Prostate gland (tissue), 2 donors: Measurements from ENCODE around the gene ADAMTS3. TPM values are rescaled to one million over a fixed set of nuclear protein-coding genes. Genes with fewer than 3 reads are reported as not detected.

Source experiments
- DNase-seq: peaks from one replicate; pipeline ENCODE4 v3.0.0-alpha.2; 2019; ENCODE audit warnings: low spot score
- H3K27ac ChIP-seq, 2 donors: fragments of 200-600 bp; sonication (generic); 2 replicates each; pipeline ENCODE4 v1.5.1; 2017 to 2019
- H3K27me3 ChIP-seq: fragments of 200-600 bp; sonication (generic); replicated peaks from 2 replicates; pipeline ENCODE4 v1.5.1; 2019; ENCODE audit not compliant: insufficient read depth
- H3K36me3 ChIP-seq, 2 donors: fragments of 200-600 bp; sonication (generic); 1 replicate in 1 of 2; 2 replicates in 1 of 2; pipeline versions ENCODE4 v1.5.1 to v1.8.1; 2017 to 2019
- H3K4me1 ChIP-seq: fragments of 200-600 bp; sonication (generic); replicated peaks from 2 replicates; pipeline ENCODE4 v1.5.1; 2019
- H3K4me3 ChIP-seq, 2 donors: fragments of 200-600 bp; sonication (generic); 2 replicates each; pipeline ENCODE4 v1.5.1; 2017 to 2019
- H3K9me3 ChIP-seq: fragments of 200-600 bp; sonication (generic); 2 replicates; pipeline ENCODE4 v1.5.1; 2017
- CTCF ChIP-seq, 4 experiments: fragments of 200-600 bp in 2 of 4; fragments of 450-650 bp in 2 of 4; sonication (generic) in 2 of 4; IDR thresholded peaks; 1 replicate in 3 of 4; 2 replicates in 1 of 4; pipeline ENCODE4 v1.5.1; 2016 to 2019; ENCODE audit warnings: antibody characterized with exemption in 4 of 4, mild to moderate bottlenecking in 2 of 4, moderate library complexity in 2 of 4
- POLR2A ChIP-seq: fragments of 450-650 bp; IDR thresholded peaks from one replicate; pipeline ENCODE4 v1.6.1; 2016; ENCODE audit warnings: antibody characterized with exemption, mild to moderate bottlenecking
- POLR2AphosphoS5 ChIP-seq: sonication (generic); formaldehyde crosslinking; IDR thresholded peaks from one replicate; pipeline ENCODE4 v1.6.1; 2017; ENCODE audit warnings: antibody characterized with exemption
- WGBS: methylation state at CpG from one replicate; pipeline ENCODE4 v1.1.5; 2018; 5-methylcytosine and 5-hydroxymethylcytosine counted together
- intact Hi-C: fragments of 100-400 bp; cut with DNase I; formaldehyde crosslinking; loops from one replicate; pipeline ENCODE4 v1.14.2; 2022
- total RNA-seq, 2 donors: library from RNA; depleted of rRNA; stranded (reverse); fragments of >200 nt; gene quantifications; one replicate each; pipeline ENCODE4 v1.1.0, GENCODE V29; 2016

Gene ADAMTS3
- total RNA-seq, 2 donors from 2014 or later: 0.36 to 4.0 TPM

DNA sequence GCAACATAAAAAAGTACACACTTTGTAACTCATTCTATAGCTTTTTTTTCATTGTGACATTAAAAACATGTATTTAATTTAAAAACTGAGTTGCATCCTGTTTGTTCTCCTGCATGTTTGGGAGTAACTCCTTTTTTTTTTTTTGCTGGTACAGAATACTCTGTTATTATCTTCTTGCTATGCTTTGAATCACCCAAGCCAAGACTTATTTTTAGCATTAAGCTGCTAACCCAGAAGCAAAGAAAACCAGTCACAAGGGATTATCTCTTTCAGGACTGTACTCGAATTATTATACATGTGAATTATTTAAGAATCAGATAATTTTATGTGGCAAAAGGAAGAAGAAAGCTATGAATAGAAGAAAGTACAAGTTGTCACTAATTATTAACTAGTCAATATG lies 194.9 kb downstream of the ADAMTS3 start:
- intact Hi-C loops: no loop called here
- H3K4me3 ChIP-seq: no peak overlapping the region
- no peaks in the 10 kb centered on the region for H3K4me1 ChIP-seq
- 59% methylated on average over 1 of the region's 1 CpG for WGBS
- DNase-seq: no peak
- TF ChIP-seq POLR2A: no peak
- TF ChIP-seq POLR2AphosphoS5: no peak
- TF ChIP-seq CTCF (IDR thresholded peaks at IDR 0.05): no peak
- no peaks in the 10 kb centered on the region for H3K36me3 ChIP-seq
- no peaks in the 10 kb centered on the region for H3K9me3 ChIP-seq
- H3K27ac ChIP-seq: no peak overlapping the region
- H3K27me3 ChIP-seq: no peaks in the 10 kb centered on the region

GRCh38 chr4:72366601-72367000 lies 202.4 kb downstream of the ADAMTS3 start:
- Histone ChIP-seq H3K4me3 (no peak overlapping the region), H3K36me3 (no peaks in the 10 kb centered on the region), H3K9me3 (no peaks in the 10 kb centered on the region), H3K27me3 (no peaks in the 10 kb centered on the region), H3K4me1 (no peaks in the 10 kb centered on the region), H3K27ac (no peak overlapping the region)
- DNase-seq: no peak
- intact Hi-C loops: no loop called here
- TF ChIP-seq POLR2A (no peak), POLR2AphosphoS5 (no peak), CTCF (IDR thresholded peaks at IDR 0.05) (no peak)

GRCh38 chr4:72365981-72366380 lies 203.0 kb downstream of the ADAMTS3 start:
- Histone ChIP-seq H3K4me1 (no peaks in the 10 kb centered on the region), H3K27me3 (no peaks in the 10 kb centered on the region), H3K4me3 (no peak overlapping the region), H3K27ac (no peak overlapping the region), H3K9me3 (no peaks in the 10 kb centered on the region), H3K36me3 (no peaks in the 10 kb centered on the region)
- intact Hi-C loops: no loop called here
- TF ChIP-seq CTCF (IDR thresholded peaks at IDR 0.05): no peak
- TF ChIP-seq POLR2A: no peak
- TF ChIP-seq POLR2AphosphoS5: no peak
- no peak for DNase-seq
- WGBS: 92% methylated on average over 4 of the region's 4 CpGs

DNA sequence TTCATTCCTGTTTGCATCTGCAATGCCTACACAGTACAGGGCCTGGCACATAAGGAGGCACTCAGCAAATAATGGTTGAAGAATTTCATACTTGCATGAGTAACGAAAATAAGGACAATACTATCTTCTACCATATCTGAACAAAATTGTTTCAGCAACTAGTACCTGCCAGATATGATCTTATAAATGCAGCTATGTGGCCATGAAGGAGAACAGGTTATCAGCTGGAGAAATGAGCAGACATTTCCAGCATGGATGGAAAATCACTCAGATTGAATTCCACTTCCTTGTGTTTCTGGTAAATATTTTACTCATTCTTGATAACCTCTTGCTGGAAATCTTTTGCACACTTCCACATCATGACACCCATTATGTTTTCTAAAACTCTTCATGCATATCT lies 204.0 kb downstream of the ADAMTS3 start:
- Histone ChIP-seq H3K27me3 (no peaks in the 10 kb centered on the region), H3K4me1 (no peaks in the 10 kb centered on the region), H3K4me3 (no peak overlapping the region), H3K9me3 (no peaks in the 10 kb centered on the region), H3K27ac (no peak overlapping the region), H3K36me3 (no peaks in the 10 kb centered on the region)
- DNase-seq: no peak
- intact Hi-C loops: no loop called here
- WGBS: 17% methylated on average over 1 of the region's 1 CpG
- no peak for TF ChIP-seq POLR2AphosphoS5
- TF ChIP-seq CTCF (IDR thresholded peaks at IDR 0.05): no peak
- TF ChIP-seq POLR2A: no peak

- no peak overlapping the region for H3K4me3 ChIP-seq
- no peak overlapping the region for H3K27ac ChIP-seq
- intact Hi-C loops: no loop called here
- WGBS: 86% methylated on average over 6 of the region's 6 CpGs
- no peak for TF ChIP-seq POLR2A
- TF ChIP-seq POLR2AphosphoS5: no peak
- TF ChIP-seq CTCF (IDR thresholded peaks at IDR 0.05): no peak
- no peak for DNase-seq
- H3K4me1 ChIP-seq: no peaks in the 10 kb centered on the region
- H3K9me3 ChIP-seq: no peaks in the 10 kb centered on the region
- H3K36me3 ChIP-seq: no peaks in the 10 kb centered on the region
- no peaks in the 10 kb centered on the region for H3K27me3 ChIP-seq
These were observed 208.9 kb downstream of the ADAMTS3 start for GRCh38 chr4:72360075-72360474.
